ENCODE measurements around the gene GNE. TPM values are rescaled to one million over a fixed set of nuclear protein-coding genes. Genes with fewer than 3 reads are reported as not detected.

Gene GNE
- total RNA-seq, 1 experiment from 2014 or later = 4.6 TPM

DNA sequence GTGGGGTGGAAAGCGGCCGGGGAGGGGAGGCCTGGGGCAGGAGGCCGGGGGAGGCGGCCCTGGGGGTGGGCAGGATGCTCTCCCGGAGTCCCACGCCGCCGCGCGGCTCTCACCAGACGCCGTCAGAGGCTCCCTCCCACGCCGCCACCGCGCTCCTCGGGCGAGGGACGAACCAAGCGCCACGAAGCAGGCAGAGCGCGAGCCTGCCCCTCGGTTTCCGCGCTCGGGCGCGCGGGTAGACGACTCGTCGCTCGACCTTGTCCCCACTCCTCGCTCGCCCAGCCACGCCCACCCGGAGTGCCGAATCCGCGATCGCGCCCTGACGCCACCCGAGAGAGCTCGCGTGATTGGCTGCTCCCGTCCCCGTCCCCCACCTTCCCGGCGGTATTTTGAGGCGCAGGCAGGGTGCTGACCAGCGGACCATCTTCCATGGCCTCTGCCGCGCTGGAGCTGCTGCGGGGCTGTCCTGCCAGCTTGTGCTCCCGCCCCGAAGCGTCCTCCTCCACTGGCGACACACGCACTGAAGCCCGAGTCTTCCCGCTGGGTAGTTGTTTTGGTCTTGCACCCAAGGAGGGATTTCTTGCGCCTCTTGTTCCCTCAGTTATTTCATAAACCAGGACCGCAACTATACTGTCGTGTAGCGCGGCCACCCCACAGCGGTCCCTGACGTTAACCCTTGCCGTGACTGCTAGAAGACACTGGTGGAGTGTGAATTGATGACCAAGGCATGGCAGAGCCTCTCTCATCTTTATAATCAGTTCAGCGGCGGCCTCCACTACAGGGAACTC is at the start of gene GNE (continued):
- TF ChIP-seq E2F1 (CRISPR knock-in tag; IDR thresholded peaks at IDR 0.05) = no peak
- TF ChIP-seq, protein P1, sequence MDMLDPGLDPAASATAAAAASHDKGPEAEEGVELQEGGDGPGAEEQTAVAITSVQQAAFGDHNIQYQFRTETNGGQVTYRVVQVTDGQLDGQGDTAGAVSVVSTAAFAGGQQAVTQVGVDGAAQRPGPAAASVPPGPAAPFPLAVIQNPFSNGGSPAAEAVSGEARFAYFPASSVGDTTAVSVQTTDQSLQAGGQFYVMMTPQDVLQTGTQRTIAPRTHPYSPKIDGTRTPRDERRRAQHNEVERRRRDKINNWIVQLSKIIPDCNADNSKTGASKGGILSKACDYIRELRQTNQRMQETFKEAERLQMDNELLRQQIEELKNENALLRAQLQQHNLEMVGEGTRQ (CRISPR knock-in tag; IDR thresholded peaks at IDR 0.05) = 0 out of 2 replicates have a peak, but pooled peaks have one; percentile 9
- TF ChIP-seq SP1 (CRISPR knock-in tag; conservative IDR thresholded peaks at IDR 0.05) = peak; percentile 99
- peak; percentile 61 for TF ChIP-seq NFYB (CRISPR knock-in tag; conservative IDR thresholded peaks at IDR 0.05; ENCODE audit: low read depth)
- TF ChIP-seq SMAD4 (CRISPR knock-in tag; IDR thresholded peaks at IDR 0.05) = no peak
- TF ChIP-seq MYBL2 (CRISPR knock-in tag; IDR thresholded peaks at IDR 0.05) = peak; percentile 66; the same call in 1 of the 2 replicates
- TF ChIP-seq ESRRA (CRISPR knock-in tag; IDR thresholded peaks at IDR 0.05; ENCODE audit: borderline replicate concordance) = peak; percentile 67; the same call in 1 of the 2 replicates
- TF ChIP-seq GABPB1 (CRISPR knock-in tag; IDR thresholded peaks at IDR 0.05) = peak; percentile 58
- TF ChIP-seq HMGA2 (CRISPR knock-in tag; IDR thresholded peaks at IDR 0.05) = 0 out of 2 replicates have a peak, but pooled peaks have one; percentile 8
- TF ChIP-seq, protein P2, sequence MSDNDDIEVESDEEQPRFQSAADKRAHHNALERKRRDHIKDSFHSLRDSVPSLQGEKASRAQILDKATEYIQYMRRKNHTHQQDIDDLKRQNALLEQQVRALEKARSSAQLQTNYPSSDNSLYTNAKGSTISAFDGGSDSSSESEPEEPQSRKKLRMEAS (CRISPR knock-in tag; IDR thresholded peaks at IDR 0.05) = peak; percentile 77
- TF ChIP-seq, protein P3, sequence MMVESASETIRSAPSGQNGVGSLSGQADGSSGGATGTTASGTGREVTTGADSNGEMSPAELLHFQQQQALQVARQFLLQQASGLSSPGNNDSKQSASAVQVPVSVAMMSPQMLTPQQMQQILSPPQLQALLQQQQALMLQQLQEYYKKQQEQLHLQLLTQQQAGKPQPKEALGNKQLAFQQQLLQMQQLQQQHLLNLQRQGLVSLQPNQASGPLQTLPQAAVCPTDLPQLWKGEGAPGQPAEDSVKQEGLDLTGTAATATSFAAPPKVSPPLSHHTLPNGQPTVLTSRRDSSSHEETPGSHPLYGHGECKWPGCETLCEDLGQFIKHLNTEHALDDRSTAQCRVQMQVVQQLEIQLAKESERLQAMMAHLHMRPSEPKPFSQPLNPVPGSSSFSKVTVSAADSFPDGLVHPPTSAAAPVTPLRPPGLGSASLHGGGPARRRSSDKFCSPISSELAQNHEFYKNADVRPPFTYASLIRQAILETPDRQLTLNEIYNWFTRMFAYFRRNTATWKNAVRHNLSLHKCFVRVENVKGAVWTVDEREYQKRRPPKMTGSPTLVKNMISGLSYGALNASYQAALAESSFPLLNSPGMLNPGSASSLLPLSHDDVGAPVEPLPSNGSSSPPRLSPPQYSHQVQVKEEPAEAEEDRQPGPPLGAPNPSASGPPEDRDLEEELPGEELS (CRISPR knock-in tag; IDR thresholded peaks at IDR 0.05) = peak; percentile 16; the same call in 1 of the 2 replicates
- TF ChIP-seq E2F5 (CRISPR knock-in tag; IDR thresholded peaks at IDR 0.05) = peak; percentile 66; the same call in 1 of the 2 replicates

DNA sequence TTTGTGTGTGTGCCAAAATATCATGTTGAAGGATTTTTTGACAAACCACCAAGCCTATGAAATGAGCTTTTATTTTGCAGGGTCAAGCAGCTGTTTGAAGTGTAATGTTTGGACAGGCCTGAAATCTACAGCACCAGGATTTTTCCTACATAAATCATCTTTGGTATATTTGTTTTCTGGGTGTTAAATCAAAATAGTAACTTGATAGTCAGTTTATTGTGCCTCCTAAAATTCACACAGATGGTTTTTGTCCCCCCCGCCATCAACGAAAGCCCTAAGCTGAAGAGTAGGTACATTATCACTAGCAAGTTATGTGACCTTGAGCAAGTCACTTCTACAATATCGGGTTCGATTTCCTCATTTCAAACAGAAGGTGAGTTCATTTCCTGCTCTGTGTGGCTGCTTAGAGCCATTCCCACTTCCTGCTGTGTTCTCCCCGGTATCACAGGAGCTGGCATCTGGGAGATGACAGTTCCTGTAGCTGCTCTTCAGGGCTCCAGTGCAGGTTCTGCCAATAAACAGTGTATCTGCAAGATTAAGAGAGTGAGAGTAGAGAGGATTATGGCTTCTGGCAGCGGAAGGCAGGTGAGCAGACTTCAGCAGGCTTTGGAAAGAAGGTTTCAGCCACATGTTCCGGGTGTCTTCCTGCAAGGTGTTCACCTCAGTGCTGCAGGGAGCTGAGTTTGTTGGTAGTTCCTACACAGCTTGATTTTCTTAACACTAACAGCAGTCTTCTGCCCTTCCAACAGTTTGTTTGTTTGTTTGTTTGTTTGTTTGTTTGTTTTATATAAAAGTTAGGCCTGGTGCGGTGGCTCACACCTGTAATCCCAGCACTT is 48.4 kb upstream of the GNE start:
- H3K36me3 Mint-ChIP-seq = no peaks in the 10 kb centered on the region
- POLR2A ChIA-PET = no interaction called here
- H3K9me3 Mint-ChIP-seq = no peaks in the 10 kb centered on the region
- no peak for DNase-seq (ENCODE audit: low spot score)
- H3K27ac Mint-ChIP-seq = peak overlapping the region; percentile 73
- no peaks in the 10 kb centered on the region for H3K27me3 Mint-ChIP-seq (ENCODE audit: low read depth)
- peaks cover 5% of the 10 kb centered on the region for H3K4me1 Mint-ChIP-seq
- CTCF ChIA-PET = interaction anchor here (0.9 to 1.3 kb wide), 2 partner anchors 13 to 22 kb away, joined by 3 to 4 read pairs; no protein-coding TSS in a partner anchor
- H3K4me3 Mint-ChIP-seq = no peak overlapping the region
- peak; percentile 34 for ATAC-seq
- TF ChIP-seq FOXJ3 (CRISPR knock-in tag; IDR thresholded peaks at IDR 0.05; ENCODE audit: borderline replicate concordance) (no peak), TEAD4 (CRISPR knock-in tag; IDR thresholded peaks at IDR 0.05) (no peak), ZNF423 (CRISPR knock-in tag; IDR thresholded peaks at IDR 0.05) (no peak), ZMAT4 (CRISPR knock-in tag; IDR thresholded peaks at IDR 0.05) (no peak), JUN (CRISPR knock-in tag; IDR thresholded peaks at IDR 0.05) (no peak), FOXK1 (CRISPR knock-in tag; IDR thresholded peaks at IDR 0.05) (no peak), CBFB (CRISPR knock-in tag; IDR thresholded peaks at IDR 0.05; ENCODE audit: low read depth) (no peak)
- TF ChIP-seq, protein P4, sequence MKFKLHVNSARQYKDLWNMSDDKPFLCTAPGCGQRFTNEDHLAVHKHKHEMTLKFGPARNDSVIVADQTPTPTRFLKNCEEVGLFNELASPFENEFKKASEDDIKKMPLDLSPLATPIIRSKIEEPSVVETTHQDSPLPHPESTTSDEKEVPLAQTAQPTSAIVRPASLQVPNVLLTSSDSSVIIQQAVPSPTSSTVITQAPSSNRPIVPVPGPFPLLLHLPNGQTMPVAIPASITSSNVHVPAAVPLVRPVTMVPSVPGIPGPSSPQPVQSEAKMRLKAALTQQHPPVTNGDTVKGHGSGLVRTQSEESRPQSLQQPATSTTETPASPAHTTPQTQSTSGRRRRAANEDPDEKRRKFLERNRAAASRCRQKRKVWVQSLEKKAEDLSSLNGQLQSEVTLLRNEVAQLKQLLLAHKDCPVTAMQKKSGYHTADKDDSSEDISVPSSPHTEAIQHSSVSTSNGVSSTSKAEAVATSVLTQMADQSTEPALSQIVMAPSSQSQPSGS (CRISPR knock-in tag; IDR thresholded peaks at IDR 0.05; ENCODE audit: borderline replicate concordance, low read depth) = no peak
- TF ChIP-seq, protein P3 (CRISPR knock-in tag; IDR thresholded peaks at IDR 0.05) = no peak
- TF ChIP-seq, protein P5, sequence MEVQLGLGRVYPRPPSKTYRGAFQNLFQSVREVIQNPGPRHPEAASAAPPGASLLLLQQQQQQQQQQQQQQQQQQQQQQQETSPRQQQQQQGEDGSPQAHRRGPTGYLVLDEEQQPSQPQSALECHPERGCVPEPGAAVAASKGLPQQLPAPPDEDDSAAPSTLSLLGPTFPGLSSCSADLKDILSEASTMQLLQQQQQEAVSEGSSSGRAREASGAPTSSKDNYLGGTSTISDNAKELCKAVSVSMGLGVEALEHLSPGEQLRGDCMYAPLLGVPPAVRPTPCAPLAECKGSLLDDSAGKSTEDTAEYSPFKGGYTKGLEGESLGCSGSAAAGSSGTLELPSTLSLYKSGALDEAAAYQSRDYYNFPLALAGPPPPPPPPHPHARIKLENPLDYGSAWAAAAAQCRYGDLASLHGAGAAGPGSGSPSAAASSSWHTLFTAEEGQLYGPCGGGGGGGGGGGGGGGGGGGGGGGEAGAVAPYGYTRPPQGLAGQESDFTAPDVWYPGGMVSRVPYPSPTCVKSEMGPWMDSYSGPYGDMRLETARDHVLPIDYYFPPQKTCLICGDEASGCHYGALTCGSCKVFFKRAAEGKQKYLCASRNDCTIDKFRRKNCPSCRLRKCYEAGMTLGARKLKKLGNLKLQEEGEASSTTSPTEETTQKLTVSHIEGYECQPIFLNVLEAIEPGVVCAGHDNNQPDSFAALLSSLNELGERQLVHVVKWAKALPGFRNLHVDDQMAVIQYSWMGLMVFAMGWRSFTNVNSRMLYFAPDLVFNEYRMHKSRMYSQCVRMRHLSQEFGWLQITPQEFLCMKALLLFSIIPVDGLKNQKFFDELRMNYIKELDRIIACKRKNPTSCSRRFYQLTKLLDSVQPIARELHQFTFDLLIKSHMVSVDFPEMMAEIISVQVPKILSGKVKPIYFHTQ (CRISPR knock-in tag; IDR thresholded peaks at IDR 0.05) = no peak
